HepG2 (cell line): ENCODE measurements around the gene FUT8. TPM values are rescaled to one million over a fixed set of nuclear protein-coding genes. Genes with fewer than 3 reads are reported as not detected.

Source experiments
- ATAC-seq: fragments of 200-7000 bp; cut with Tn5 transposase; 3 replicates; pipeline ENCODE4 v1.9.1; 2020; ENCODE audit warnings: mild to moderate bottlenecking, moderate library complexity
- BruUV-seq: library from RNA; stranded (reverse); fragments of 400-500 nt; replicated peaks from 2 replicates; lab custom pipeline; 2021; lab: Mats Ljungman, UMichigan
- CTCF ChIA-PET: fragments of 300-600 bp; formaldehyde crosslinking; extraction: SDS; loops from one replicate; lab custom pipeline; 2021; ENCODE audit warnings: low total read pairs, inconsistent platforms, low intra/inter-chr PET ratio; lab: Yijun Ruan, JAX
- POLR2A ChIA-PET: fragments of 350-600 bp; sonication (Branson Sonifier 250); formaldehyde crosslinking; loops from one replicate; lab custom pipeline; 2020; ENCODE audit warnings: antibody characterized with exemption, inconsistent platforms; lab: Yijun Ruan, JAX
- DNase-seq: peaks from one replicate; pipeline ENCODE4 v3.0.0-alpha.2; 2015; ENCODE audit warnings: low spot score
- FAIRE-seq: peaks from 3 replicates; lab custom pipeline; 2011; peaks lifted over from hg19 to GRCh38; lab: Jason Lieb, UNC
- H2AFZ ChIP-seq: one replicate; pipeline ENCODE4 v1.6.1; 2011; ENCODE audit warnings: low read length, inconsistent platforms
- H3K27ac ChIP-seq: fragments of 300-600 bp; 3 replicates; pipeline ENCODE4 v1.8.0; 2011; ENCODE audit warnings: mixed run types, mild to moderate bottlenecking, mixed read lengths, low read length, inconsistent platforms; ENCODE audit not compliant: insufficient read depth; ENCODE audit errors: extremely low read length
- H3K27me3 ChIP-seq, 2 experiments: fragments of 200-600 bp in 1 of 2; 2 replicates in 1 of 2; 3 replicates in 1 of 2; pipeline versions ENCODE4 v1.6.0 to v1.8.0; 2011; ENCODE audit warnings: low read length in 2 of 2, mild to moderate bottlenecking in 2 of 2, moderate library complexity in 2 of 2, inconsistent platforms in 1 of 2; ENCODE audit not compliant: insufficient read depth in 2 of 2, control insufficient read depth in 1 of 2
- H3K36me3 ChIP-seq, 2 experiments: fragments of 200-600 bp in 1 of 2; replicated peaks in 1 of 2; 2 replicates in 1 of 2; 3 replicates in 1 of 2; pipeline versions ENCODE4 v1.5.1 to v1.8.0; 2011; ENCODE audit warnings: low read length in 2 of 2, inconsistent platforms in 1 of 2; ENCODE audit not compliant: insufficient read depth in 2 of 2, control insufficient read depth in 1 of 2
- H3K4me1 ChIP-seq: 2 replicates; pipeline ENCODE4 v1.5.1; 2012; ENCODE audit warnings: low read length, inconsistent platforms; ENCODE audit not compliant: insufficient read depth
- H3K4me2 ChIP-seq: 2 replicates; pipeline ENCODE4 v1.6.0; 2011; ENCODE audit warnings: low read depth, low read length, inconsistent platforms
- H3K4me3 ChIP-seq, 3 experiments: fragments of 200-600 bp in 1 of 3; sonication (generic), shearing (Covaris generic) in 1 of 3; replicated peaks in 1 of 3; 2 replicates each; pipeline ENCODE4 v1.5.1; 2011 to 2016; ENCODE audit warnings: low read length in 3 of 3, inconsistent platforms in 2 of 3, low read depth in 2 of 3, mild to moderate bottlenecking in 2 of 3, control low read depth in 1 of 3, mixed read lengths in 1 of 3; ENCODE audit not compliant: insufficient read depth in 1 of 3
- H3K79me2 ChIP-seq: one replicate; pipeline ENCODE4 v1.6.1; 2011; ENCODE audit warnings: low read length, inconsistent platforms; ENCODE audit not compliant: insufficient read depth
- H3K9ac ChIP-seq: 2 replicates; pipeline ENCODE4 v1.6.0; 2011; ENCODE audit warnings: mild to moderate bottlenecking, low read depth, low read length, inconsistent platforms; ENCODE audit not compliant: insufficient read depth
- H3K9me3 ChIP-seq: 2 replicates; pipeline ENCODE4 v1.5.1; 2012; ENCODE audit warnings: mild to moderate bottlenecking, low read length
- H4K20me1 ChIP-seq: 2 replicates; pipeline ENCODE4 v1.6.0; 2011; ENCODE audit warnings: inconsistent platforms, mild to moderate bottlenecking, low read length, moderate library complexity; ENCODE audit not compliant: insufficient read depth
- ARNT ChIP-seq: fragments of 450-650 bp; IDR thresholded peaks from 2 replicates; pipeline ENCODE4 v1.6.1; 2017
- DPF2 ChIP-seq: sonication (generic); formaldehyde crosslinking; IDR thresholded peaks from 2 replicates; pipeline ENCODE4 v1.4.0; 2020; ENCODE audit warnings: mild to moderate bottlenecking, low read depth, missing genetic modification reagents, borderline replicate concordance
- FLYWCH1 ChIP-seq: sonication (generic); formaldehyde crosslinking; IDR thresholded peaks from 2 replicates; pipeline ENCODE4 v1.8.1; 2023; ENCODE audit warnings: mild to moderate bottlenecking, missing genetic modification reagents
- MAFG ChIP-seq: sonication (generic); formaldehyde crosslinking; IDR thresholded peaks from 2 replicates; pipeline ENCODE4 v1.5.1; 2020; ENCODE audit warnings: mild to moderate bottlenecking, missing genetic modification reagents
- MBNL3 ChIP-seq: fragments of 250-450 bp; sonication (Bioruptor Pico); conservative IDR thresholded peaks from 2 replicates; pipeline ENCODE4 v1.8.0; 2022; ENCODE audit warnings: mild to moderate bottlenecking, inconsistent platforms
- MLLT10 ChIP-seq: sonication (generic); formaldehyde crosslinking; IDR thresholded peaks from 2 replicates; pipeline ENCODE4 v1.4.0; 2020; ENCODE audit warnings: missing genetic modification reagents
- NFKB2 ChIP-seq: sonication (generic); formaldehyde crosslinking; IDR thresholded peaks from 2 replicates; pipeline ENCODE4 v1.4.0; 2020; ENCODE audit warnings: missing genetic modification reagents, borderline replicate concordance
- PHF21A ChIP-seq: sonication (generic); formaldehyde crosslinking; IDR thresholded peaks from 2 replicates; pipeline ENCODE4 v1.5.0; 2020; ENCODE audit warnings: mild to moderate bottlenecking, missing genetic modification reagents
- PPARG ChIP-seq: conservative IDR thresholded peaks from 2 replicates; pipeline ENCODE4 v1.6.1; 2016; ENCODE audit warnings: missing biosample characterization, missing genetic modification reagents
- SP2 ChIP-seq: sonication (generic); formaldehyde crosslinking; IDR thresholded peaks from 2 replicates; pipeline ENCODE4 v1.5.1; 2020; ENCODE audit warnings: mild to moderate bottlenecking, missing genetic modification reagents
- STAT5B ChIP-seq: sonication (generic); formaldehyde crosslinking; IDR thresholded peaks from 2 replicates; pipeline ENCODE4 v1.4.0; 2020; ENCODE audit warnings: missing genetic modification reagents
- TAF15 ChIP-seq: fragments of 200-400 bp; formaldehyde crosslinking; IDR thresholded peaks from one replicate; pipeline ENCODE4 v1.6.1; 2018; ENCODE audit warnings: mild to moderate bottlenecking, low read depth, low read length; ENCODE audit not compliant: poor library complexity, severe bottlenecking
- THAP9 ChIP-seq: sonication (generic); formaldehyde crosslinking; IDR thresholded peaks from 2 replicates; pipeline ENCODE4; 2020; ENCODE audit warnings: missing genetic modification reagents, mild to moderate bottlenecking, borderline replicate concordance
- ZBTB43 ChIP-seq: sonication (generic); formaldehyde crosslinking; conservative IDR thresholded peaks from 2 replicates; pipeline ENCODE4 v1.4.0; 2020; ENCODE audit warnings: missing genetic modification reagents
- ZIK1 ChIP-seq: sonication (generic); formaldehyde crosslinking; IDR thresholded peaks from 2 replicates; pipeline ENCODE4 v1.5.0; 2020; ENCODE audit warnings: mild to moderate bottlenecking, low read depth, missing genetic modification reagents, borderline replicate concordance
- ZNF138 ChIP-seq: sonication (generic); formaldehyde crosslinking; IDR thresholded peaks from 2 replicates; pipeline ENCODE4 v1.5.0; 2020; ENCODE audit warnings: mild to moderate bottlenecking, low read depth, missing genetic modification reagents
- ZNF224 ChIP-seq: sonication (generic); formaldehyde crosslinking; IDR thresholded peaks from 2 replicates; pipeline ENCODE4 v1.5.0; 2020; ENCODE audit warnings: mild to moderate bottlenecking, missing genetic modification reagents
- ZNF564 ChIP-seq: sonication (generic); formaldehyde crosslinking; IDR thresholded peaks from 2 replicates; pipeline ENCODE4 v1.8.1; 2023; ENCODE audit warnings: mild to moderate bottlenecking, missing genetic modification reagents
- ZNF652 ChIP-seq: IDR thresholded peaks from 2 replicates; pipeline ENCODE4 v1.6.1; 2016; ENCODE audit warnings: low read depth, borderline replicate concordance
- ZNF766 ChIP-seq: sonication (generic); formaldehyde crosslinking; IDR thresholded peaks from 2 replicates; pipeline ENCODE4 v1.5.0; 2020; ENCODE audit warnings: missing genetic modification reagents, borderline replicate concordance
- ZNF781 ChIP-seq: sonication (generic); formaldehyde crosslinking; IDR thresholded peaks from 2 replicates; pipeline ENCODE4 v1.5.1; 2020; ENCODE audit warnings: borderline replicate concordance, mild to moderate bottlenecking, missing genetic modification reagents; ENCODE audit errors: not compliant biosample characterization
- WGBS: methylation state at CpG from one replicate; pipeline ENCODE4 v1.1.6; 2017; ENCODE audit warnings: low lambda C conversion rate; 5-methylcytosine and 5-hydroxymethylcytosine counted together
- in situ Hi-C: cut with HindIII; loops from 2 replicates; pipeline ENCODE4 v1.10.0; 2017; ENCODE audit warnings: low pct_unique_long_range_greater_than_20kb; ENCODE audit not compliant: extremely low pct_ligation_motif_present
- intact Hi-C: fragments of 100-400 bp; cut with micrococcal nuclease; formaldehyde crosslinking; loops from one replicate; pipeline ENCODE4 v1.10.0; 2022; ENCODE audit not compliant: unreplicated experiment
- polyA plus RNA-seq, 8 experiments: library from polyadenylated mRNA; depleted of rRNA in 3 of 8; stranded (reverse) in 7 of 8; unstranded in 1 of 8; fragments of >200 nt; fragmentation: Illumina TruSeq in 4 of 8; extraction: Trizol in 4 of 8; gene quantifications; 2 replicates each; pipeline versions ENCODE4 v1.2.1 to v1.2.3, GENCODE V29; 2011 to 2016; ENCODE audit warnings: low read depth in 4 of 8, missing spikeins in 1 of 8, mixed read lengths in 1 of 8; ENCODE audit not compliant: insufficient read depth in 1 of 8
- total RNA-seq, 5 experiments: library from RNA; depleted of rRNA; stranded (reverse); fragments of >200 nt; fragmentation: Illumina TruSeq; extraction: Trizol; gene quantifications; 2 replicates each; pipeline ENCODE4 v1.2.3, GENCODE V29; 2016; ENCODE audit warnings: low read depth in 1 of 5

The FUT8 gene
- total and polyA plus RNA-seq, 2 of the 13 experiments (the other 11 are each of a cell fraction or from before 2014, with no cell fraction given), result 9.3 to 17.5 TPM

- TF ChIP-seq THAP9 (CRISPR knock-in tag), result no peak
- TF ChIP-seq ZNF224, result no peak
- no peak for TF ChIP-seq NFKB2
- TF ChIP-seq PPARG (CRISPR knock-in tag), result no peak
- TF ChIP-seq ZNF564, result no peak
Measured at GRCh38 chr14:65470404-65470880, 57.9 kb downstream of the FUT8 start (continued).

GRCh38 chr14:65471038-65471878, 58.7 kb downstream of the FUT8 start:
- 90% methylated on average over 5 of the region's 5 CpGs for WGBS
- Histone ChIP-seq H3K36me3 (no peaks in the 10 kb centered on the region), H2AFZ (no peak overlapping the region), H3K4me3 (no peak overlapping the region), H3K9ac (no peak overlapping the region), H4K20me1 (no peaks in the 10 kb centered on the region), H3K79me2 (no peaks in the 10 kb centered on the region), H3K9me3 (no peaks in the 10 kb centered on the region), H3K27ac (no peak overlapping the region), H3K4me1 (peaks cover 14% of the 10 kb centered on the region), H3K4me2 (no peak overlapping the region), H3K27me3 (no peaks in the 10 kb centered on the region)
- ChIA-PET POLR2A (no interaction called here), CTCF (no interaction called here)
- ATAC-seq (no peak), FAIRE-seq (no peak), DNase-seq (no peak)
- in situ Hi-C loops, result no loop called here
- intact Hi-C loops, result no loop called here
- no peak for TF ChIP-seq ZNF781 (CRISPR knock-in tag)
- no peak for TF ChIP-seq ZNF766 (CRISPR knock-in tag)
- no peak for TF ChIP-seq SP2 (CRISPR knock-in tag)
- no peak for TF ChIP-seq ZBTB43
- TF ChIP-seq STAT5B (CRISPR knock-in tag), result no peak
- no peak for TF ChIP-seq MLLT10 (CRISPR knock-in tag)
- no peak for TF ChIP-seq MBNL3 (CRISPR knock-in tag)
- TF ChIP-seq MAFG (CRISPR knock-in tag), result no peak
- TF ChIP-seq ZNF652, result no peak
- no peak for TF ChIP-seq PHF21A (CRISPR knock-in tag)
- TF ChIP-seq FLYWCH1 (CRISPR knock-in tag), result no peak
- TF ChIP-seq DPF2 (CRISPR knock-in tag), result no peak
- no peak for TF ChIP-seq ZIK1 (CRISPR knock-in tag)
- TF ChIP-seq ZNF138, result no peak
- TF ChIP-seq TAF15, result no peak
- TF ChIP-seq ARNT, result no peak
- no TSS peak for BruUV-seq
